NCI-H510A treated with DMSO at 0.1 percent for 48 hours (cell line): ENCODE data around the gene ZNF677.
A peak's percentile ranks its signal among the peaks of the same experiment; 100 is the strongest.
"Not testable (repeated sequence)": the region's sequence is repeated elsewhere in the genome, so short reads cannot be mapped to it uniquely, and the experiment has no call there.

Source experiments
- DNase-seq: peaks from one replicate; lab custom pipeline; 2025; lab: John Stamatoyannopoulos, UW

ZNF677 gene

DNA sequence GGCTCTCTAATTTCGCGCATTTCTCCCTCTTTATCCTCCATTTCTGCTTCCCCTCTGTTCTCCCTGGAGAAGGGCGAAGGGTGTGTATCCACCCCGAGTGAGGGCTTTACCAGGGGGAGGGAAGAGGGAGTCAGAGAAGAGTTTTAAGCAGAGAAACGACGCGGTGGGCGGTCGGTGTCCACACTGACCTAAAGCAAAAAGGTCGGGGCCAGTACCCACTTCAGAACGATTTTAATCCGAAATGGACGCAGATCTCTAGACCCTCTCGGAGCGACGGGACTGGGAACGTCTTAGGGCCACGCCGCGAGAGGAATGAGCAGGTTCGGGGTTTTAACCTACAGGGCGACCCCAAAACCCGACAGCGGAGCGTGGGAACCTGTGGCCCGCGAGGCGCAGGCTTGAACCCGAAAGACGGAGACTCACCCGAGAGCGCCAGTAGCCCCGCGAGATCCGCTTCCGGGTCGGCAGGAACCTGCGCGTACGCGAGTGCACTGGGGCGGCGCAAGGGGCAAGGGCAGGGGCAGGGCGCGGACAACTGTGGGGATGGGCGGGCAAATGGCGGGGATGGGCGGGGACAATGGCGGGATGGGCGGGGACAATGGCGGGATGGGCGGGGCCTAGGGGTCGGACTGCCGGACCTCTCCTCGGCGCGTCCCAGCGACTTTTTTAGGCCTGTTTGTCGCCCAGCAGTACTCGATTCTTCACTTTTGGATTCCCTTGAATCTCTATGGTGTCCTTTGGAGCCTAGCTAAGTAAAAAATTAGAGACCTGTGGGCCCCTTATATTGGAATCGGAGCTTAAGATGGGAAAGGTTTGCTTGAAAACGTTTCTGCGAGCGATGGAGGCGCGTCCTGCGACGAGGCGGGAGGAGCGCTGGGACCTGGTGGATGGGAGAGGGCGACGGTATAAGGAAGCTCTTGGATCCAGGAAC lies at the start of gene ZNF677:
Gene ZNF677, minus strand, starts transcription at position 463 of the 931 bp plus-strand sequence. CDS start 3,323 bp downstream, outside the sequence.
- no peak for DNase-seq

DNA sequence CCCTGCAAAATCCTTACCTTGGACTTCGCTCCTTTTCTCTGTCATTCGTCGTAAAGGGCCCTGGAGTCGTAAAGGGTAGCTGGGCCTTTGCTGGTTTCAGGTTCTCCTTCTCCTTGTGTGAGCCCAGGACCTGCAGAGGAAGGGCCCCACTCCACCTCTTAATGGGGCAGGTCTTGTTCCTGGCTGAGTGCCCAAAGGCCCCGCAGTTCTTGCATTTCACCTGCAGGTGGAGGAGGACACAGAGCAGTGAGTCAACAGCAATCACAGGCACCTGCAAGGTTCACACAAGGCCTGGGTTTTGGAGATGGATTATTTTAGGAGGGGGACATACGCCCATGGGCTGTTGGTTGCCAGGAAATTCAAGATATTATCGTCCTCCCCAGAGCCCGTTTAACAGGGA lies 46.7 kb upstream of the ZNF677 start:
- DNase-seq: not testable (repeated sequence)

DNA sequence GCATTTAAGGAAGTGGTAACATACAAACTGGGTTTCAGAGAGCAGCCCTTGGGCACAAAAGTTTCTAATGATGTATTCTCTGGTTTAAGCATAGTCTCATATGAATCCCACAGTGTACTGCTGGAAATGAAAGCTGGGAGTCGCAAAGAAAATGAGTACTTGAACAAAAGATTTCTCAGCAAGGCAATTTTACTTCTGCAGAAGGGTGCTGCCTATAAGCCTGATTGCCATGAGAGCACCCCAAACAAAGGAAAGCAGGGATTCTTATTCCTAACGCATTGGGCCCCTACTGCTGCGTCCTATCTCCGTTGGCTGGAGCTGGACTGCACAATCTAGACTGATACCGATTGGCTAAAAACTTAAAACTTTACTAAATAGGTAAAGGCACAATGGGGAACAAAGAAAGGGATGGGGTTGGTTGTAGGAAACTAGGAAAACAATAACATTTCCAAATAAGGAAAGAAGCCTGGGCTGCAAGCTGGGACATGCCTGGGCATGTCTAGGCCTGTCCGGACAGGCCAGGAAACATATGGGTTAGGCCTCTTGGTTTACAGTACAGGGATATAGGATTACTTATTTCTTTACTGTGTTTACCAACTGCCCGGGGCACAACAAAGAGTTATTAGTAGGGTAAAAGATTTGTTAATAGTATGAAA lies 40.2 kb upstream of the ZNF677 start:
- no peak for DNase-seq

DNA sequence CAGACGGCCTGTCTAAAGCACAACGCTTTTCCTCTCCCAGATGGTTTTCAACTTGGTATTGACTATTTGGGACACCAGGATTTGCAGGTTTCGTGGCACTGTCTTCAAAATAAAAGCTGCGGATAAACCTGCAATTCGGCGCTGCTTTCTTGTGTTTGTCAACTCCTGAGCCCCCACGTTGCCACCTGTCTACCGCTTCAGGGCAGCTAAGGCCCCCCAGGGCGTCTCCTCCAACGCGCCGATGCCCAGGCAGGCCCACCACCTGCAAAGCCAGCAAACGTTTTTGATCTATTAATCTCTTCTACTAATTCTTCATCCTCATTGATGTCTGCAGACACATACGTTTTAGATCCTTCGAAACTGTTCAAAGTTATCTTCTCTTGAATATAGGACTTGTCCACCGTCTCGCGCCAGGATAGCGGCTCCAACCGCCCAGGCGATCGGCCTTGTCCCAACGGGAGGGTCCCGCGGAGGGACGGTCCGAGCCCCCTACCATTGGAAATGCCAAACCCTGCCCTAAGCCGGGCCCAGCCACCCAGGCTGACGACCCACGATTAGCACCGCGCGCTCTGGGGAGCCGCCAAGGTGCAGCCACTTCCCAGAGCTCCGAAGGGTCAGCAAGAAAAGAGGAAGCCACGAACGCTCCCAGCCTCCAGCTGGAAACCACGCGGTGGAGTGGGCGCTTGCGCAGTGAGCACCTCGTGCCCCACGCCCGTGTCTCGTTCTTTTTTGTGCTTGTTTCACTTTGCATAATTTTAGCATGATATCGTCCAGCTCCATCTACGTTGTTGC lies 36.3 kb upstream of the ZNF677 start:
- no peak for DNase-seq

DNA sequence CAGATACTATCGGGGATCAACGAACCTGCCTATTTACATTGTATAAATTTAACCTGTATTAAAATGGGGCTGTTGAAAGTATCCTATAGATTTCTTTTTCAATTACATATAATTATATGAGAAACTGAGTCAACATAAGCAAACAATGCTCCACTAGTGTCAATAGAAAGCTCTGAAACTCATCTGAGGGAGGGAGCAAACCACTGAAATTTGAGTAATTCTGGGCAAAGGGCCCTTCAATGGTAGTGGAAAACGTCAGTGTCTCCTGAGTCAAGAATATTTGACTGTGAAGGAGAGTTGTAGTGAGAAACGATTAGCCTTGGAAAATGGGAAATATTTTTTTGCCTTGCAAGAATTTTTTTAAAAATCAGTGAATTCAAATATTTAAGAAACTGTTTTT lies 30.4 kb upstream of the ZNF677 start:
- DNase-seq: no peak

GRCh38 chr19:53281947-53282346 lies 27.3 kb upstream of the ZNF677 start:
- not testable (repeated sequence) for DNase-seq

DNA sequence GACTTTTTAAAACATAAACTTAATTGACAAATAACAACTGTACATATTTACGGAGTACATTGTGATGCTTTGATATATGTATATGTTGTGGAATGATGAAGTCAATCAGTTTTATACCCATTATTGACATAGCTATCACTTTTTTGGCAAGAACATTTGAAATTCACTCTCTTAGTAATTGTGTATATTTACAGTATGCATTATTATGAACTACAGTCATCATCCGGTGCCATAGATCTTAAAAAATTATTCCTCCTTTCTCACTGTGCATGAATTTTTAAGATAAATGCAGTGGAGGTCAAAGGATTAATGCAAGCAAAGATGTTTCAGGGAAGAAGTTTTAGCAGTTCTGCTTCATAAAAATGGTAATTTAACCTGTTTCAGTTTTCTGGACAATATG lies 20.8 kb upstream of the ZNF677 start:
- DNase-seq: no peak

DNA sequence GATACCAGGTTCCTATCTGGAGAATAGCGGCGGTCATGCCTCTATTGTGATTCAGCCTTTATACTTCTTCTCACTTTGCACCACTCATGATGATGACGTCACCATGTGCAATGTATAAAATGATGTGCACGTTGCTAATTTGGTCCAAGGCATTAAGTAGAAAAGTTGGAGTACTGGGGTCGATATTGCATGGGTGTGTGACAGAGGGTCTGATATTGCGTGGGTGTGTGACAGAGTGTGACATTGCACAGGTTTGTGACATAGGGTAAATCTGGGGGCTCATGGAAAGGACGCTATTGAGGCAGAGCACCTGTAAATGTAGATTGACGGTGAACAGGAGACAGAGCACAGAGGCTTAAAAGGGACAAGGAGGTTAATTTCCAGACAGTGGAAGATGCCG lies 17.4 kb upstream of the ZNF677 start:
- DNase-seq: no peak

DNA sequence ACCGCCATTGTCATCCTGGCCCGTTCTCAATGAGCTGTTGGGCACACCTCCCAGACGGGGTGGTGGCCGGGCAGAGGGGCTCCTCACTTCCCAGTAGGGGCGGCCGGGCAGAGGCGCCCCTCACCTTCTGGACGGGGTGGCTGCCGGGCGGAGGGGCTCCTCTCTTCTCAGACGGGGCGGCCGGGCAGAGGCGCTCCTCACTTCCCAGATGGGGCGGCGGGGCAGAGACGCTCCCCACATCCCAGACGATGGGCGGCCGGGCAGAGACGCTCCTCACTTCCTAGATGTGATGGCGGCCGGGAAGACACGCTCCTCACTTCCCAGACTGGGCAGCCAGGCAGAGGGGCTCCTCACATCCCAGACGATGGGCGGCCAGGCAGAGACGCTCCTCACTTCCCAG lies 15.2 kb upstream of the ZNF677 start:
- not testable (repeated sequence) for DNase-seq

GRCh38 chr19:53267623-53268022 lies 12.9 kb upstream of the ZNF677 start, which contains the start of gene VN1R4:
TSS of gene VN1R4 (minus strand) at chr19:53267723. CDS start at chr19:53267665, 58 bp downstream.
- not testable (repeated sequence) for DNase-seq

DNA sequence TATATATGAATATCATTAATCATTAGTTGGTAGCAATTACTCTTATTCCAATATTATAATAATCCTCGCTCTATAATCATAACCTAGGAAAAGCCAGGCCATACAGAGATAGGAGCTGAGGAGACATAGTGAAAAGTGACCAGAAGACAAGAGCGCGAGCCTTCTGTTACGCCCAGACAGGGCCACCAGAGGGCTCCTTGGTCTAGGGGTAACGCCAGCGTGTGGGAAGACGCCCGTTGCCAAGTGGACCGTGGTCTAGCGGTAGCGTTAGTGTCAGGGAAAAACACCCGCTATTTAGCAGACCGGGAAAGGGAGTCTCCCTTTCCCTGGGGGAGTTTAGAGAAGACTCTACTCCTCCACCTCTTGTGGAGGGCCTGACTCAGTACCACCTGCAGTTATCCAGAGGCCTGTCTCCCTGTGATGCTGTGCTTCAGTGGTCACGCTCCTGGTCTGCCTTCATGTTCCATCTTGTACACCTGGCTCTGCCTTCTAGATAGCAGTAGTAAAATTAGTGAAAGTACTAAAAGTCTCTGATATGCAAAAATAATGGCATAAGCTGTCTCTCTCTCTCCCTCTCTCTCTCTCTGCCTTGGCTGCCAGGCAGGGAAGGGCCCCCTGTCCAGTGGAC lies 3.2 kb upstream of the ZNF677 start, which contains the start of gene VN1R2:
Gene VN1R2, plus strand, starts transcription at position 578 of the 628 bp plus-strand sequence. CDS start 84 bp downstream, outside the sequence.
- not testable (repeated sequence) for DNase-seq

DNA sequence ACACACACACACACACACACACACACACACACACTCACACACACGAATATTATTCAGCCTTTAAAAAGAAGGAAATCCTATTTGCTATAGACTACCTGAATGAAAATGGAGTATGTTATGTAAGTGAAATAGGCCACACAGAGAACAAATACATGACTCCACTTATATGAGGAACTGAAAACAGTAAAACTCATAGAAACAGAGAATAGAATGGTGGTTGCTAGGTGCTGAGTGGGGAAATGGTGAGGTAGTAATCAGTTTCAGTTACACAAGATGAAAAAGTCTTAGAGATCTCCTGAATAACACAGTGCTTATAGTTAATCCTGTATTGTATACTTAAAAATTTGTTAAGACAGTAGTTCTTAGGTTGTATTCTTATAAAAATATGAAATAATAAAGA lies 8.2 kb downstream of the ZNF677 start:
- DNase-seq: no peak

GRCh38 chr19:53237114-53237777 lies 17.4 kb downstream of the ZNF677 start:
- DNase-seq: no peak

DNA sequence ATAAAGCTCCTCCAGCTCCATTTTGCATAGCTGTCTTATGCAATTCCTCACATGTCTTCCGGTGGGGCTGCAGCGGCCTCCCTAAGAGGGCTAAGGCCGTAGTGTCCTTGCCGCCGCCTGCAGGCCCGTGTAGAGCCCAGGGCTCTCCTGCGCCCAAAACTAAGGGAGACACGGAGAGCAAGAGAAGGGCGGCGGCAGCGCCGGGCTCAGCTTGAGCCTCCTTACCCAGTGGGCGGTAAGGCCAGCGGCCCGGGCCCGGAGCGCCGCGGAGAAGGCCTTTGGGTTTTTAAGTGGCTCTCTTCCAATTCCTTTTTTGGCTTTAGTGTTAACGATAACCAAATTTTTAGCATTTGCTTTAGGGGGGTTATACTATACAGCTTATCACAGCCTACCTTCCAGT lies 30.1 kb downstream of the ZNF677 start:
- DNase-seq: no peak

DNA sequence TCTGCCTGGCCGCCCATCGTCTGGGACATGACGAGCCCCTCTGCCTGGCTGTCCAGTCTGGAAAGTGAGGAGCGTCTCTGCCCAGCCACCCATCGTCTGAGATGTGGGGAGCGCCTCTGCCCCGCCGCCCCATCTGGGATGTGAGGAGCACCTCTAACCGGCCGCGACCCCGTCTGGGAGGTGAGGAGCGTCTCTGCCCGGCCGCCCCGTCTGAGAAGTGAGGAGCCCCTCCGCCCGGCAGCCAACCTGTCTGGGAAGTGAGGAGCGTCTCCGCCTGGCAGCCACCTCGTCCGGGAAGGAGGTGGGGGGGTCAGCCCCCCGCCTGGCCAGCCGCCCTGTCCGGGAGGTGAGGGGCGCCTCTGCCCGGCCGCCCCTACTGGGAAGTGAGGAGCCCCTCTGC lies 32.0 kb downstream of the ZNF677 start:
- DNase-seq: not testable (repeated sequence)

DNA sequence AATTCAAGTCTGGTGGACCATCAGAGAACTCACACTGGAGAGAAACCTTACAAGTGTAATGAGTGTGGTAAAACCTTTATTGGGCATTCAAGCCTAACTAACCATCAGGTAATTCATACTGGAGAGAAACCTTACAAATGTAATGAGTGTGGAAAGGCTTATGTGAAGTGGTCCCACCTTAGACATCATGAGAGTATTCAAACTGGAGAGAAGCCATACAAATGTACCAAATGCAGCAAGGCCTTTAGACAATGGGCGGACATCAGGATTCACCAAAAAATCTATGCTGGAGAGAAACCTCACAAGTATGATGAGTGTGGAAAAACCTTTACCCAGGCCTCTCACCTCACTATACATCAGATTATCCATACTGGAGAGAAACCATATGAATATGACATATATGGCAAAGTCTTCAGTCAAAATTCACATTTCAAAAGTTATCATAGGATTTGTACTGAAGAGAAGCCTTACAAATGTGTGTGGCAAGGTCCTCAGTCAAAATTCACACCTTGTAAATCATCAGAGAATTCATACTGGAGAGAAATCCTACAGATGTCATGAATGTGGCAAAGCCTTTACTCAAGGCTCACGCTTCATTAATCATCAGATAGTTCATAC lies 41.9 kb downstream of the ZNF677 start:
- DNase-seq: no peak

GRCh38 chr19:53211554-53211953 lies 43.1 kb downstream of the ZNF677 start:
- DNase-seq: not testable (repeated sequence)

DNA sequence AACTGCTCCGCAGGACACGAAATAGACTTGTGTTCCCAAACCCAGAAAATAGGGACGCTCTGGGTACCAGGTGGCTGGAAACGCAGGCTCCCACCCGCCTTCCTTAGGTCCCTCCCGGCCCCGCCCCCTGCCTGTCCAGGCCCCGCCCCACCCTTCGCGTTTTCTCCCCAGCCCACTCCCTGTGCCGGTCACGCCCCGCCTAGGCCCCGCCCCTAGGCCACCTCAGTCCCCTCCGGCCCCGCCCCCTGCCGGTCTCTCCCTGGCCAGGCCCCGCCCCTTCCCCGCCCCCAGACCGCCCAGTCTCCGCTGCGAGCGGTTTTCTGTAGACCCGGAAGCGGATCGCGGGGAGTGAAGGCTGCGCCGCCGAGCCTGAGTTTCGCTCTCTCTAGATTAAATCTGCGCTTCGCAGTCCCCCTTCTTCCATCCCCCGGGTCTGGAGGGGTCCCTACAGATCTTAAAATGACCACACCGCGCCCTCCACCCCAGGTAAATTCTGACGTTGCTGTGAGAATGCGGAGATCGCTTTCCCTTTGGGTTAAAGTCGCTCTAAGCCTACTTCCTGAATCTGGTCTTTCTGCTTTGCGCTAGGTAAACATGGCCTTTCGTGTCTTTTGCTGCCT lies 57.8 kb downstream of the ZNF677 start:
- DNase-seq: no peak

GRCh38 chr19:53195265-53195903 lies 59.3 kb downstream of the ZNF677 start:
- DNase-seq: peak; percentile 28
